HEK293 (cell line): Measurements from ENCODE around the gene CLEC16A.

Experiments
- CTCF ChIA-PET: fragments of 350-600 bp; formaldehyde crosslinking; extraction: SDS; loops from one replicate; lab custom pipeline; 2021; ENCODE audit warnings: antibody characterized with exemption; lab: Yijun Ruan, JAX
- POLR2A ChIA-PET: fragments of 300-600 bp; formaldehyde crosslinking; extraction: SDS; loops from one replicate; lab custom pipeline; 2020; ENCODE audit warnings: antibody characterized with exemption, inconsistent platforms; lab: Yijun Ruan, JAX
- H3K27ac ChIP-seq: fragments of 200-500 bp; sonication (Bioruptor generic); 2 replicates; pipeline ENCODE4 v1.5.1; 2014; ENCODE audit warnings: low read depth, low read length, control low read depth, inconsistent platforms; ENCODE audit errors: extremely low read depth
- H3K36me3 ChIP-seq, 2 experiments: fragments of 200-500 bp in 1 of 2; sonication (Bioruptor generic) in 1 of 2; 1 replicate in 1 of 2; 2 replicates in 1 of 2; pipeline ENCODE4 v1.5.1; 2014 to 2017; ENCODE audit warnings: inconsistent platforms in 2 of 2, low read length in 2 of 2; ENCODE audit not compliant: control insufficient read depth in 2 of 2, insufficient read depth in 1 of 2
- H3K4me1 ChIP-seq: fragments of 200-500 bp; sonication (Bioruptor generic); 2 replicates; pipeline ENCODE4 v1.5.1; 2014; ENCODE audit warnings: mild to moderate bottlenecking, low read length, inconsistent platforms; ENCODE audit not compliant: control insufficient read depth, insufficient read depth
- H3K4me3 ChIP-seq: 2 replicates; pipeline ENCODE4 v1.5.1; 2011; ENCODE audit warnings: low read depth, mild to moderate bottlenecking, control low read depth, low read length, moderate library complexity
- H3K9me3 ChIP-seq: fragments of 200-500 bp; sonication (Bioruptor generic); 2 replicates; pipeline ENCODE4 v1.5.1; 2014; ENCODE audit warnings: low read depth, low read length, inconsistent platforms; ENCODE audit not compliant: control insufficient read depth, insufficient read depth
- GLIS1 ChIP-seq: fragments of 450-650 bp; formaldehyde crosslinking; IDR thresholded peaks from 2 replicates; pipeline ENCODE4 v1.5.1; 2016; ENCODE audit warnings: missing biosample characterization, missing genetic modification characterization
- GLIS2 ChIP-seq: fragments of 450-650 bp; formaldehyde crosslinking; IDR thresholded peaks from 2 replicates; pipeline ENCODE4 v1.5.1; 2016; ENCODE audit warnings: missing biosample characterization, missing genetic modification characterization
- INSM2 ChIP-seq: fragments of 450-650 bp; formaldehyde crosslinking; IDR thresholded peaks from 2 replicates; pipeline ENCODE4 v1.5.1; 2016; ENCODE audit warnings: missing biosample characterization, missing genetic modification characterization
- KLF8 ChIP-seq: fragments of 450-650 bp; formaldehyde crosslinking; IDR thresholded peaks from 2 replicates; pipeline ENCODE4 v1.5.1; 2016; ENCODE audit warnings: missing biosample characterization, missing genetic modification characterization
- OVOL3 ChIP-seq: fragments of 450-650 bp; formaldehyde crosslinking; IDR thresholded peaks from 2 replicates; pipeline ENCODE4 v1.5.1; 2016; ENCODE audit warnings: missing biosample characterization, missing genetic modification characterization
- PRDM2 ChIP-seq: fragments of 450-650 bp; formaldehyde crosslinking; IDR thresholded peaks from 2 replicates; pipeline ENCODE4 v1.5.1; 2016; ENCODE audit warnings: missing biosample characterization, missing genetic modification characterization, borderline replicate concordance
- SP3 ChIP-seq: fragments of 450-650 bp; formaldehyde crosslinking; IDR thresholded peaks from 2 replicates; pipeline ENCODE4 v1.5.1; 2016; ENCODE audit warnings: missing biosample characterization, missing genetic modification characterization
- ZBTB21 ChIP-seq: fragments of 450-650 bp; formaldehyde crosslinking; IDR thresholded peaks from 2 replicates; pipeline ENCODE4 v1.5.1; 2017; ENCODE audit warnings: missing biosample characterization, missing genetic modification characterization
- ZNF133 ChIP-seq: fragments of 450-650 bp; formaldehyde crosslinking; IDR thresholded peaks from 2 replicates; pipeline ENCODE4 v1.5.1; 2016; ENCODE audit warnings: missing biosample characterization, missing genetic modification characterization
- ZNF148 ChIP-seq: fragments of 450-650 bp; formaldehyde crosslinking; IDR thresholded peaks from 2 replicates; pipeline ENCODE4 v1.5.0; 2017; ENCODE audit warnings: missing biosample characterization, missing genetic modification characterization, borderline replicate concordance
- ZNF175 ChIP-seq: fragments of 450-650 bp; formaldehyde crosslinking; IDR thresholded peaks from 2 replicates; pipeline ENCODE4 v1.5.1; 2016; ENCODE audit warnings: missing biosample characterization, missing genetic modification characterization
- ZNF416 ChIP-seq: fragments of 450-650 bp; formaldehyde crosslinking; IDR thresholded peaks from 2 replicates; pipeline ENCODE4 v1.5.1; 2016; ENCODE audit warnings: missing biosample characterization, missing genetic modification characterization
- ZNF426 ChIP-seq: fragments of 450-650 bp; formaldehyde crosslinking; IDR thresholded peaks from 2 replicates; pipeline ENCODE4 v1.5.1; 2017; ENCODE audit warnings: missing biosample characterization, missing genetic modification characterization, mild to moderate bottlenecking, inconsistent platforms, moderate library complexity
- ZNF521 ChIP-seq: fragments of 450-650 bp; formaldehyde crosslinking; IDR thresholded peaks from 2 replicates; pipeline ENCODE4 v1.5.1; 2017; ENCODE audit warnings: missing biosample characterization, mild to moderate bottlenecking, missing genetic modification characterization
- ZNF585B ChIP-seq: fragments of 450-650 bp; formaldehyde crosslinking; IDR thresholded peaks from 2 replicates; pipeline ENCODE4 v1.5.1; 2016; ENCODE audit warnings: missing biosample characterization, missing genetic modification characterization
- ZNF660 ChIP-seq: fragments of 450-650 bp; IDR thresholded peaks from 2 replicates; pipeline ENCODE4 v1.5.1; 2018; ENCODE audit warnings: missing biosample characterization, mild to moderate bottlenecking, missing genetic modification characterization
- ZNF791 ChIP-seq: fragments of 450-650 bp; formaldehyde crosslinking; IDR thresholded peaks from 2 replicates; pipeline ENCODE4 v1.5.1; 2016; ENCODE audit warnings: missing biosample characterization, missing genetic modification characterization
- ZNF830 ChIP-seq: fragments of 450-650 bp; IDR thresholded peaks from 2 replicates; pipeline ENCODE4 v1.5.0; 2018; ENCODE audit warnings: missing biosample characterization, missing genetic modification characterization, low read depth, mild to moderate bottlenecking, moderate library complexity
- ZNF837 ChIP-seq: fragments of 450-650 bp; formaldehyde crosslinking; IDR thresholded peaks from 2 replicates; pipeline ENCODE4 v1.5.1; 2016; ENCODE audit warnings: missing biosample characterization, missing genetic modification characterization
- TF ChIP-seq, protein P1 (sequence below): fragments of 450-650 bp; formaldehyde crosslinking; conservative IDR thresholded peaks from 2 replicates; pipeline ENCODE4 v1.5.1; 2016; ENCODE audit warnings: low read depth, missing biosample characterization, missing genetic modification characterization

CLEC16A gene

GRCh38 chr16:10961231-10961630 lies 16.9 kb downstream of the CLEC16A start:
- Histone ChIP-seq H3K27ac (no peak overlapping the region), H3K9me3 (no peaks in the 10 kb centered on the region), H3K36me3 (peaks cover 0 to 38% of the 10 kb centered on the region in 2 experiments; a peak in 2 of 3 replicates), H3K4me1 (peaks cover 7% of the 10 kb centered on the region), H3K4me3 (no peak overlapping the region)
- ChIA-PET CTCF (interaction anchor here (1.4 to 5.5 kb wide), 2 partner anchors 12 to 294 kb away, joined by 5 to 72 read pairs; partner anchors contain the start of gene SOCS1), POLR2A (interaction anchor here (1.3 kb wide), 1 partner anchor 295 kb away, joined by 3 read pairs; the partner anchor contains the start of gene SOCS1)
- TF ChIP-seq GLIS2 (tag by site-specific recombination) (no peak), ZNF791 (tag by site-specific recombination) (no peak), ZNF837 (tag by site-specific recombination) (no peak), ZNF585B (tag by site-specific recombination) (no peak), ZNF426 (tag by site-specific recombination) (no peak), OVOL3 (tag by site-specific recombination) (no peak), INSM2 (tag by site-specific recombination) (no peak), KLF8 (no peak), SP3 (tag by site-specific recombination) (no peak), ZNF830 (no peak), ZNF660 (tag by site-specific recombination) (no peak), ZNF175 (tag by site-specific recombination) (no peak), ZNF133 (tag by site-specific recombination) (no peak), ZNF416 (tag by site-specific recombination) (no peak), ZNF521 (tag by site-specific recombination) (no peak), GLIS1 (tag by site-specific recombination) (no peak), ZBTB21 (tag by site-specific recombination) (no peak), ZNF148 (tag by site-specific recombination) (no peak), PRDM2 (tag by site-specific recombination) (no peak)
- TF ChIP-seq, protein P1, sequence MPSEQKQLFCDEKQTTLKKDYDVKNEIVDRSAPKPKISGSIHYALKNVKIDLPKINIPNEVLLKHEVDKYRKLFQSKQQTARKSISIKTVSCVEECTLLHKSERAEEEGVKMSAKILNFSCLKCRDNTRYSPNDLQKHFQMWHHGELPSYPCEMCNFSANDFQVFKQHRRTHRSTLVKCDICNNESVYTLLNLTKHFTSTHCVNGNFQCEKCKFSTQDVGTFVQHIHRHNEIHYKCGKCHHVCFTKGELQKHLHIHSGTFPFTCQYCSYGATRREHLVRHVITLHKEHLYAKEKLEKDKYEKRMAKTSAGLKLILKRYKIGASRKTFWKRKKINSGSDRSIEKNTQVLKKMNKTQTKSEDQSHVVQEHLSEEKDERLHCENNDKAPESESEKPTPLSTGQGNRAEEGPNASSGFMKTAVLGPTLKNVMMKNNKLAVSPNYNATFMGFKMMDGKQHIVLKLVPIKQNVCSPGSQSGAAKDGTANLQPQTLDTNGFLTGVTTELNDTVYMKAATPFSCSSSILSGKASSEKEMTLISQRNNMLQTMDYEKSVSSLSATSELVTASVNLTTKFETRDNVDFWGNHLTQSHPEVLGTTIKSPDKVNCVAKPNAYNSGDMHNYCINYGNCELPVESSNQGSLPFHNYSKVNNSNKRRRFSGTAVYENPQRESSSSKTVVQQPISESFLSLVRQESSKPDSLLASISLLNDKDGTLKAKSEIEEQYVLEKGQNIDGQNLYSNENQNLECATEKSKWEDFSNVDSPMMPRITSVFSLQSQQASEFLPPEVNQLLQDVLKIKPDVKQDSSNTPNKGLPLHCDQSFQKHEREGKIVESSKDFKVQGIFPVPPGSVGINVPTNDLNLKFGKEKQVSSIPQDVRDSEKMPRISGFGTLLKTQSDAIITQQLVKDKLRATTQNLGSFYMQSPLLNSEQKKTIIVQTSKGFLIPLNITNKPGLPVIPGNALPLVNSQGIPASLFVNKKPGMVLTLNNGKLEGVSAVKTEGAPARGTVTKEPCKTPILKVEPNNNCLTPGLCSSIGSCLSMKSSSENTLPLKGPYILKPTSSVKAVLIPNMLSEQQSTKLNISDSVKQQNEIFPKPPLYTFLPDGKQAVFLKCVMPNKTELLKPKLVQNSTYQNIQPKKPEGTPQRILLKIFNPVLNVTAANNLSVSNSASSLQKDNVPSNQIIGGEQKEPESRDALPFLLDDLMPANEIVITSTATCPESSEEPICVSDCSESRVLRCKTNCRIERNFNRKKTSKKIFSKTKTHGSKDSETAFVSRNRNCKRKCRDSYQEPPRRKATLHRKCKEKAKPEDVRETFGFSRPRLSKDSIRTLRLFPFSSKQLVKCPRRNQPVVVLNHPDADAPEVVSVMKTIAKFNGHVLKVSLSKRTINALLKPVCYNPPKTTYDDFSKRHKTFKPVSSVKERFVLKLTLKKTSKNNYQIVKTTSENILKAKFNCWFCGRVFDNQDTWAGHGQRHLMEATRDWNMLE (tag by site-specific recombination): no peak
- TF ChIP-seq, all 188 proteins: peak for 0
